Caco-2 (cell line): ENCODE measurements around the gene FURIN. TPM values are rescaled to one million over a fixed set of nuclear protein-coding genes. Genes with fewer than 3 reads are reported as not detected.
"Not testable (repeated sequence)": the region's sequence is repeated elsewhere in the genome, so short reads cannot be mapped to it uniquely, and the experiment has no call there.

Experiments used
- BruUV-seq: library from RNA; stranded (reverse); fragments of 400-500 nt; replicated peaks from 2 replicates; lab custom pipeline; 2021; lab: Mats Ljungman, UMichigan
- CTCF ChIA-PET: fragments of 300-600 bp; sonication (Branson Sonifier 250); formaldehyde crosslinking; loops from one replicate; lab custom pipeline; 2022; ENCODE audit warnings: antibody characterized with exemption; lab: Charles Lee
- POLR2A ChIA-PET: fragments of 300-600 bp; sonication (Branson Sonifier 250); formaldehyde crosslinking; loops from one replicate; lab custom pipeline; 2022; ENCODE audit warnings: antibody characterized with exemption; lab: Charles Lee
- DNase-seq, 2 experiments: peaks; one replicate each; pipeline versions ENCODE4 v3.0.0 to v3.0.0-alpha.2; 2020 to 2022
- H3K27me3 ChIP-seq: replicated peaks from 2 replicates; pipeline ENCODE4 v1.6.0; 2011; ENCODE audit warnings: low read length; ENCODE audit not compliant: control insufficient read depth, insufficient read depth
- H3K36me3 ChIP-seq: 2 replicates; pipeline ENCODE4 v1.5.1; 2011; ENCODE audit warnings: low read length; ENCODE audit not compliant: control insufficient read depth, insufficient read depth
- H3K4me1 ChIP-seq: fragments of 250-450 bp; sonication (Bioruptor Pico); 2 replicates; pipeline ENCODE4 v1.5.1; 2020; ENCODE audit warnings: mild to moderate bottlenecking
- H3K4me3 ChIP-seq: 2 replicates; pipeline ENCODE4 v1.5.1; 2011; ENCODE audit warnings: low read depth, mild to moderate bottlenecking, control low read depth, low read length
- H3K9me3 ChIP-seq: fragments of 250-450 bp; sonication (Bioruptor Pico); 2 replicates; pipeline ENCODE4 v1.5.1; 2020; ENCODE audit warnings: mild to moderate bottlenecking, moderate library complexity
- H3K27ac Mint-ChIP-seq: one replicate; pipeline ENCODE4 v1.8.0; 2022; ENCODE audit warnings: mixed read lengths; ENCODE audit not compliant: unreplicated experiment
- H3K27me3 Mint-ChIP-seq: one replicate; pipeline ENCODE4 v1.8.0; 2022; ENCODE audit warnings: mixed read lengths; ENCODE audit not compliant: insufficient read depth, unreplicated experiment
- H3K36me3 Mint-ChIP-seq: one replicate; pipeline ENCODE4 v1.8.0; 2022; ENCODE audit warnings: mild to moderate bottlenecking, mixed read lengths; ENCODE audit not compliant: insufficient read depth, unreplicated experiment
- H3K4me1 Mint-ChIP-seq: one replicate; pipeline ENCODE4 v1.8.0; 2022; ENCODE audit warnings: low read depth, mixed read lengths; ENCODE audit not compliant: unreplicated experiment
- H3K4me3 Mint-ChIP-seq: one replicate; pipeline ENCODE4 v1.8.0; 2022; ENCODE audit warnings: mild to moderate bottlenecking, moderate library complexity, mixed read lengths; ENCODE audit not compliant: unreplicated experiment
- H3K9me3 Mint-ChIP-seq: one replicate; pipeline ENCODE4 v1.8.0; 2022; ENCODE audit warnings: mixed read lengths; ENCODE audit not compliant: unreplicated experiment
- intact Hi-C: fragments of 100-400 bp; cut with micrococcal nuclease; formaldehyde crosslinking; loops from one replicate; pipeline ENCODE4 v1.10.0; 2022; ENCODE audit not compliant: unreplicated experiment
- total RNA-seq: library from RNA; stranded (reverse); gene quantifications from 2 replicates; pipeline ENCODE4 v1.2.3, GENCODE V29; 2022
- TF ChIP-seq, protein P1 (sequence below), 2 experiments: fragments of 200-600 bp in 1 of 2; IDR thresholded peaks; 1 replicate in 1 of 2; 2 replicates in 1 of 2; pipeline versions ENCODE4 v1.5.1 to v1.8.0; 2011 to 2022; ENCODE audit warnings: antibody characterized with exemption in 1 of 2, control low read depth in 1 of 2, inconsistent platforms in 1 of 2, low read depth in 1 of 2, low read length in 1 of 2, mild to moderate bottlenecking in 1 of 2, moderate library complexity in 1 of 2; ENCODE audit not compliant: insufficient read depth in 1 of 2, severe bottlenecking in 1 of 2, unreplicated experiment in 1 of 2

The FURIN gene
- total RNA-seq, 1 experiment from 2014 or later: 43.0 TPM

DNA sequence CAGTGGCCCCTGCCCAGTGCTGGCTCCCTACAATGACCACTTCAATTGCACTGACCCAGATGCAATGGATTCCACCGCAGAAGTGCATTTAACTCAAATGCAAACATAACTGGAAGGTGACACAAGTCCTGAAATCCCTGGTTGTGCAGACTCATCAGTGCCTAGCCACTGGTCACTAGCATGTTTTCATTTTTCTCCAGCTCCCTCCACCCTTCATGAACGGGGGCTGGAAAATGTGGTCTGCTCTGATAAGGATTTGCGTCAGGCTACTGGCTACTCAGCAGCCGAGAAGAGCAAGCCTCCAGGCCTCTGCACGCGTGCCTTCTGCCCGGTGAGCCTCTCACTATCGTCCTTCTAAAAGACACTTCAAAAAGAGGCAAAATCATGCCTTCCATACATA lies 27.4 kb upstream of the FURIN start:
- Histone ChIP-seq H3K4me1 (peaks cover 13% of the 10 kb centered on the region), H3K27me3 (no peaks in the 10 kb centered on the region), H3K4me3 (no peak overlapping the region), H3K36me3 (no peaks in the 10 kb centered on the region), H3K9me3 (no peaks in the 10 kb centered on the region)
- intact Hi-C loops: no loop called here
- no peaks in the 10 kb centered on the region for H3K9me3 Mint-ChIP-seq
- TF ChIP-seq, protein P1, sequence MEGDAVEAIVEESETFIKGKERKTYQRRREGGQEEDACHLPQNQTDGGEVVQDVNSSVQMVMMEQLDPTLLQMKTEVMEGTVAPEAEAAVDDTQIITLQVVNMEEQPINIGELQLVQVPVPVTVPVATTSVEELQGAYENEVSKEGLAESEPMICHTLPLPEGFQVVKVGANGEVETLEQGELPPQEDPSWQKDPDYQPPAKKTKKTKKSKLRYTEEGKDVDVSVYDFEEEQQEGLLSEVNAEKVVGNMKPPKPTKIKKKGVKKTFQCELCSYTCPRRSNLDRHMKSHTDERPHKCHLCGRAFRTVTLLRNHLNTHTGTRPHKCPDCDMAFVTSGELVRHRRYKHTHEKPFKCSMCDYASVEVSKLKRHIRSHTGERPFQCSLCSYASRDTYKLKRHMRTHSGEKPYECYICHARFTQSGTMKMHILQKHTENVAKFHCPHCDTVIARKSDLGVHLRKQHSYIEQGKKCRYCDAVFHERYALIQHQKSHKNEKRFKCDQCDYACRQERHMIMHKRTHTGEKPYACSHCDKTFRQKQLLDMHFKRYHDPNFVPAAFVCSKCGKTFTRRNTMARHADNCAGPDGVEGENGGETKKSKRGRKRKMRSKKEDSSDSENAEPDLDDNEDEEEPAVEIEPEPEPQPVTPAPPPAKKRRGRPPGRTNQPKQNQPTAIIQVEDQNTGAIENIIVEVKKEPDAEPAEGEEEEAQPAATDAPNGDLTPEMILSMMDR (IDR thresholded peaks at IDR 0.05; ENCODE audit: insufficient read depth in 1 of 2, low read depth in 1 of 2, low read length in 1 of 2, severe bottlenecking in 1 of 2, unreplicated experiment in 1 of 2): no peak
- DNase-seq: no peak
- BruUV-seq: no TSS peak
- POLR2A ChIA-PET: no interaction called here
- H3K27me3 Mint-ChIP-seq: no peaks in the 10 kb centered on the region
- CTCF ChIA-PET: no interaction called here
- H3K4me3 Mint-ChIP-seq: no peak overlapping the region
- H3K36me3 Mint-ChIP-seq: no peaks in the 10 kb centered on the region
- no peak overlapping the region for H3K27ac Mint-ChIP-seq
- peaks cover 8% of the 10 kb centered on the region for H3K4me1 Mint-ChIP-seq

DNA sequence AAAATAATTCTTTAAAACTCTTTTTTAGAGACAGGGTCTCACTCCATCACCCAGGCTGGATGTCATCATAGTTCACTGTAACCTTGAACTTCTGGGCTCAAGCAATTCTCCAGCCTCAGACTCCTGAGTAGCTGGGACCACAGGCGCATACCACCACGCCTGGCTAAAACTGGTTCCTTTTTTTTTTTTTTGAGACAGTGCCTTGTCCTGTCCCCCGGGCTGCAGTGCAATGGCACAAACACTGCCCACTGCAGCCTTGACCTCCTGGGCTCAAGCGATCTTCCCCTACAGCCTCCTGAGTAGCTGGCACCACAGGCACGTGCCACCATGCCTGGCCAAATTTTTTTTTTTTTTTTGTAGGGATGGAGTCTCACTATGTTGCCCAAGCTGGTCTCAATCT lies 23.7 kb upstream of the FURIN start:
- Mint-ChIP-seq H3K36me3 (no peaks in the 10 kb centered on the region), H3K27ac (no peak overlapping the region), H3K9me3 (no peaks in the 10 kb centered on the region), H3K4me1 (no peaks in the 10 kb centered on the region), H3K4me3 (no peak overlapping the region), H3K27me3 (no peaks in the 10 kb centered on the region)
- BruUV-seq: no TSS peak
- DNase-seq: no peak
- no peaks in the 10 kb centered on the region for H3K27me3 ChIP-seq
- no peaks in the 10 kb centered on the region for H3K36me3 ChIP-seq
- ChIA-PET POLR2A (no interaction called here), CTCF (no interaction called here)
- TF ChIP-seq, protein P1 (IDR thresholded peaks at IDR 0.05; ENCODE audit: insufficient read depth in 1 of 2, low read depth in 1 of 2, low read length in 1 of 2, severe bottlenecking in 1 of 2, unreplicated experiment in 1 of 2): no peak
- no peak overlapping the region for H3K4me3 ChIP-seq
- intact Hi-C loops: no loop called here
- H3K9me3 ChIP-seq: no peaks in the 10 kb centered on the region
- H3K4me1 ChIP-seq: peaks cover 2% of the 10 kb centered on the region; the same call in 1 of the 2 replicates

DNA sequence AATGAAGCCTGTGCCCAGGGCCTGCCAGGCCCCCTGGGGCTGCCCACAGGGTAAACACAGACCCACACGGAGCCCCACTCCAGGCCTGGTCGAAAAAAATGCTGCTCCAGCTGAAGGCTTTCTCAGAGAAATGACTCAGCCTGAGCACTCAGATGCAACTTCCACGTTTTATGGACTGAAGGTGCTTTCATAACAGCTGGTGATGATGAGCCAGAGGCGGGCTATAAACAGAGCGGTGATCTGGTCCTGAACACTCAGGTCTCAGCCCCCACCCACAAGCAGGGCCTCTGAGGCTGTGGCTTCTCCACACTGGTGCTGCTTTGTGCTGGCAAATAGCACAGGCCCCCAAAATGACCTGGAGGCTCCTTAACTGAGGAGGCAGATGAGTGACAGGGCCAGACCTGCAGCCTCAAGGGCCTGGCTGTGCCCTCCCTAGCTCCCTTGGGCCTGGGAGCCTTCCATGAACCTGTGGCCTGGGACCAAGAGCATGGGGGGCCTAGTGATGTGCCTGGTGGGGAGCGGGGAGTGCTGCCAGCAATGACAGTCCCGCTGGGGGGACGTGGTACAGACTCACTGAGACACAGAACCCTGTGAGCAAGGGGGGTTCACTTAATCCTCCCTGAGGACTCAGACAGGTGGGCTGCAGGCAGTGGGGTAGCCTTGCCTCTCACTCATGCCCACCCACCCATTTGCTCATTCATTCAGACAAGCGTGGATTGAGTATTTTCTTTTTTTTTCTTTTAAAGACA lies 23.0 kb upstream of the FURIN start:
- H3K4me1 ChIP-seq: no peaks in the 10 kb centered on the region
- no peaks in the 10 kb centered on the region for H3K36me3 ChIP-seq
- CTCF ChIA-PET: interaction anchor here (0.6 kb wide), 1 partner anchor 489 kb away, joined by 4 read pairs; no protein-coding TSS in a partner anchor
- H3K4me3 ChIP-seq: no peak overlapping the region
- BruUV-seq: no TSS peak
- Mint-ChIP-seq H3K9me3 (no peaks in the 10 kb centered on the region), H3K4me3 (no peak overlapping the region), H3K27me3 (no peaks in the 10 kb centered on the region), H3K36me3 (no peaks in the 10 kb centered on the region), H3K27ac (no peak overlapping the region), H3K4me1 (no peaks in the 10 kb centered on the region)
- H3K27me3 ChIP-seq: no peaks in the 10 kb centered on the region
- POLR2A ChIA-PET: no interaction called here
- intact Hi-C loops: no loop called here
- no peaks in the 10 kb centered on the region for H3K9me3 ChIP-seq
- TF ChIP-seq, protein P1 (IDR thresholded peaks at IDR 0.05; ENCODE audit: insufficient read depth in 1 of 2, low read depth in 1 of 2, low read length in 1 of 2, severe bottlenecking in 1 of 2, unreplicated experiment in 1 of 2): no peak
- DNase-seq: no peak

DNA sequence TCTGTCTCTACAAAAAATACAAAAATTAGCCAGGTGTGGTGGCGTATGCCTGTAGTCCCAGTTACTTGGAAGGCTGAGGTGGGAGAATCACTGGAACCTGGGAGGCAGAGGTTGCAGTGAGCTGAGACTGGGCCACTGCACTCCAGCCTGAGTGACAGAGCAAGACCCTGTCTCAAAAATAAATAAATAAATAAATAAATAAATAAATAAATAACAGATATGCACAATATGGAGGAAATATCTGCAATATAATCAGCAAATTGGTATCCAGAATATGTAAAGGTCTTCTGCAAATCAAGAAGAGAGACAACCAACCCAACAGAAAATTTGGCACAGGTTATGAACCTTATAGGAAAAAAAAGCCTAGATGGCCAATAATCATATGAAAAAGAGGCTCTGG lies 19.0 kb upstream of the FURIN start:
- H3K4me1 Mint-ChIP-seq, intact Hi-C loops, H3K27me3 Mint-ChIP-seq, H3K9me3 Mint-ChIP-seq, H3K27me3 ChIP-seq, BruUV-seq, CTCF ChIA-PET, H3K36me3 ChIP-seq, H3K4me3 ChIP-seq, H3K36me3 Mint-ChIP-seq, H3K27ac Mint-ChIP-seq, POLR2A ChIA-PET, H3K9me3 ChIP-seq, H3K4me3 Mint-ChIP-seq, DNase-seq, H3K4me1 ChIP-seq: not testable (repeated sequence)
